Measurements from ENCODE around the gene FBXO31.
"Not testable (repeated sequence)": the region's sequence is repeated elsewhere in the genome, so short reads cannot be mapped to it uniquely, and the experiment has no call there.

Gene FBXO31

DNA sequence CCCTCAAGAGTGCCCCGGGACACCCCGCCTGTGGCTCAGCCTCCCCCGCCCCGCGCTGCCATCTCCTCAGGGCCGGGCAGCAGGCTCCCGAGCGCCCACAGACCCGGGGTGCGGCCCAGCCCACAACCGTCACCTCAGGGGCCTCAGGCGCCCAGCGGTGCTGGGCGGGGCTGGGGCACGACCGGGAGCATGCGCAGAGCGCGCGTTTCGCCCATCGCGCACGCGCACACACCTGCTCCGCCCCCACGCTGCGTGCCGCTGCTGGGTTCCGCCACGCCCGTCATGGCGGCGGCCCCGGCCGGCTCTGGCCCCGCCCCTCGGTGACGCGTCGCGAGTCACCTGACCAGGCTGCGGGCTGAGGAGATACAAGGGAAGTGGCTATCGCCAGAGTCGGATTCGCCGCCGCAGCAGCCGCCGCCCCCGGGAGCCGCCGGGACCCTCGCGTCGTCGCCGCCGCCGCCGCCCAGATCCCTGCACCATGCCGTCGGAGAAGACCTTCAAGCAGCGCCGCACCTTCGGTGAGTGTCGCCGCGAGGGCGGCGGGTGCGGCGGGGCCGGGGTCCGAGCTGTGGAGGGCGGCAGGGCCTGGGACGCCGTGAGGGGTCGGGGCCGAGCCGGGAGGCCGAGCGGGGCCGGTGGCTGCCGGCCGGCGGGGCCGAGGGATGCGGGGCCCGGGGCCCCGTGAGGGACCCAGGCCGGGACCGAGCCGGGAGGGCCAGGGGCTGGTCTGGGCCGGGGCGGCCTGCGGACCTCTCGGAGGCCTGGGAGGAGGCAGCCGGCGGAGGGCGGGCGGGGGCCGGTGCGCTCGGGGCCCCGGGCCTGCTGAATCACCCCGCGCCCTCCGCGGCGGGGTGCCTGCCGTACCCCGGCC is 8.6 kb upstream of the FBXO31 start, which contains the start of gene MAP1LC3B:
MAP1LC3B (plus strand) TSS at position 387 of the 871 bp plus-strand sequence; CDS start at position 479, 92 bp downstream.
- in situ Hi-C loops (cut with HindIII; ENCODE audit: low sequenced_read_pairs) = no loop called here
- peak within 1 kb of the TSS; percentile 67 for H3K4me3 ChIP-seq (ENCODE audit: low read depth, low read length)
- DNase-seq (ENCODE audit: low read depth) = peak; percentile 88
- TF ChIP-seq, protein P1, sequence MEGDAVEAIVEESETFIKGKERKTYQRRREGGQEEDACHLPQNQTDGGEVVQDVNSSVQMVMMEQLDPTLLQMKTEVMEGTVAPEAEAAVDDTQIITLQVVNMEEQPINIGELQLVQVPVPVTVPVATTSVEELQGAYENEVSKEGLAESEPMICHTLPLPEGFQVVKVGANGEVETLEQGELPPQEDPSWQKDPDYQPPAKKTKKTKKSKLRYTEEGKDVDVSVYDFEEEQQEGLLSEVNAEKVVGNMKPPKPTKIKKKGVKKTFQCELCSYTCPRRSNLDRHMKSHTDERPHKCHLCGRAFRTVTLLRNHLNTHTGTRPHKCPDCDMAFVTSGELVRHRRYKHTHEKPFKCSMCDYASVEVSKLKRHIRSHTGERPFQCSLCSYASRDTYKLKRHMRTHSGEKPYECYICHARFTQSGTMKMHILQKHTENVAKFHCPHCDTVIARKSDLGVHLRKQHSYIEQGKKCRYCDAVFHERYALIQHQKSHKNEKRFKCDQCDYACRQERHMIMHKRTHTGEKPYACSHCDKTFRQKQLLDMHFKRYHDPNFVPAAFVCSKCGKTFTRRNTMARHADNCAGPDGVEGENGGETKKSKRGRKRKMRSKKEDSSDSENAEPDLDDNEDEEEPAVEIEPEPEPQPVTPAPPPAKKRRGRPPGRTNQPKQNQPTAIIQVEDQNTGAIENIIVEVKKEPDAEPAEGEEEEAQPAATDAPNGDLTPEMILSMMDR (IDR thresholded peaks at IDR 0.05; ENCODE audit: low read depth, low read length, missing control alignments) = no peak

DNA sequence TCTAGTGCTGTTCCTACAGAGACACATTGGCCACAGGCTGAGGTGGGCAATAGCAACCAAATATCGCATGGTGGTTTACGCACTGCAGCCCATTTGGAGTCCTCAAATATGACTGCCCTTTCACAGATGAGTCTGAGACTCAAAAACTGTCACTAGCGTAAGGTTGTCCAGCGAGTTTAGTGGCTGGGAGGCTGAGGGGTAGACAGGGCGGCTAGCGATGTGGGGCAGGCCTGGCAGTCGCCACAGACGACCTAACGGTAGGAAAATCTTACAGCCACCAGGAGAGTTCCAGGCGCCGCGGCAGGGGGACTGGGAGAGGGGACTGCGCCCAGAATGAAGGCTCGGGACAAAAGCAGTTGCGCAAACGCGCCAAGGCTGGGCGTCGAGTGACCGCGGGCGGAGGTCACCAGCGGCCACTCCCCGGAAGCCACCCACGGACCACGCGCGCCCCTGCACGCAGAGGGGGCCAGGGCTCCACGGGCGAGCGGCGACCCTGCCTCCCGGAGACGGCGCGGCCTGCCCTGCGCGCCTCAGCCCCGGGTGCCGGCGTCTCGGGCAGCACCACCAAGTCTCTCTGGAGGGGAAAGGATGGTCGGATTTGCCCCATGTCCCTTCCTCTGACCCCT is 7.9 kb upstream of the FBXO31 start:
- in situ Hi-C loops (cut with HindIII; ENCODE audit: low sequenced_read_pairs) = no loop called here
- TF ChIP-seq, protein P1 (IDR thresholded peaks at IDR 0.05; ENCODE audit: low read depth, low read length, missing control alignments) = no peak
- no peak for DNase-seq (ENCODE audit: low read depth)
- peak overlapping the region; percentile 67 for H3K4me3 ChIP-seq (ENCODE audit: low read depth, low read length)

DNA sequence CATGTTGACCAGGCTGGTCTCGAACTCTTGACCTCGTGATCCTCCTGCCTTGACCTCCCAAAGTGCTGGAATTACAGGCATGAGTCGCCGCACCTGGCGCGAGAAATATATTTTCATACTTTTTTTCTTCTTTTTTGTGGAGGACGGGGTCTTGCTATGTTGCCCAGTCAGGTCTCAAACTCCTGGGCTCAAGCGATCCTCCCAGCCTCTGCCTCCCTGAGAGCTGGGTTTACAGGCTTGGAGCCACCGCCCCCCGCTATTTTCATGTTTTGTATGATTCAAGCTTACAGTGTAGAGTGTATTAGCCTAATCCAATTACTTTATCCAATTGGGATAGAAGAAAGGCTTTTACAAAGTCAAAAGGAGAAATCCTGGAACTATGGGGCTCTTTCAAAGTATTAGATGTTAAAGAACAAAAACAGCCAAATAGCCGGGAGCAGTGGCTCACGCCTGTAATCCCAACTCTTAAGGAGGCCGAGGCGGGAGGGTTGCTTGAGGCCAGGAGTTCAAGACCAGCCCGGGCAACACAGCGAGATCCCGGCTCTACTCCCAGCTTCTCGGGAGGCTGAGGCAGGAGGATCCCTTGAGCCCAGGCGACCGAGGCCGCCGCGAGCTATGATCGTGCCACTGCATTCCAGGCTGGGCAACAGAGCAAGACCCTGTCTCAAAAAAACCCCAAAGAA is 7.2 kb upstream of the FBXO31 start:
- in situ Hi-C loops (cut with HindIII; ENCODE audit: low sequenced_read_pairs) = no loop called here
- no peak overlapping the region for H3K4me3 ChIP-seq (ENCODE audit: low read depth, low read length)
- TF ChIP-seq, protein P1 (IDR thresholded peaks at IDR 0.05; ENCODE audit: low read depth, low read length, missing control alignments) = no peak
- no peak for DNase-seq (ENCODE audit: low read depth)

- in situ Hi-C loops (cut with HindIII; ENCODE audit: low sequenced_read_pairs) = not testable (repeated sequence)
These were observed 6.3 kb upstream of the FBXO31 start for GRCh38 chr16:87389914-87390313.

GRCh38 chr16:87389245-87389644 is 5.7 kb upstream of the FBXO31 start:
- in situ Hi-C loops (cut with HindIII; ENCODE audit: low sequenced_read_pairs) = no loop called here
- no peak for DNase-seq (ENCODE audit: low read depth)
- TF ChIP-seq, protein P1 (IDR thresholded peaks at IDR 0.05; ENCODE audit: low read depth, low read length, missing control alignments) = no peak
- no peak overlapping the region for H3K4me3 ChIP-seq (ENCODE audit: low read depth, low read length)

More at GRCh38 chr16:87389914-87390313, 6.3 kb upstream of the FBXO31 start:
- H3K4me3 ChIP-seq (ENCODE audit: low read depth, low read length); DNase-seq (ENCODE audit: low read depth): not testable (repeated sequence)

GRCh38 chr16:87388818-87389134 is 5.2 kb upstream of the FBXO31 start:
- in situ Hi-C loops (cut with HindIII; ENCODE audit: low sequenced_read_pairs) = no loop called here
- TF ChIP-seq, protein P1 (IDR thresholded peaks at IDR 0.05; ENCODE audit: low read depth, low read length, missing control alignments) = no peak
- no peak overlapping the region for H3K4me3 ChIP-seq (ENCODE audit: low read depth, low read length)
- DNase-seq (ENCODE audit: low read depth) = no peak
